Hematopoietic multipotent progenitor cell treated with erythropoietin and hydrocortisone succinate and interleukin-3 and kit ligand, for 4 days (in vitro differentiated cells): ENCODE measurements around the gene HOXA11.

Source experiments
- DNase-seq: peaks from one replicate; pipeline ENCODE4 v3.0.0-alpha.2; 2015

The HOXA11 gene

GRCh38 chr7:27205325-27206280, 20.6 kb upstream of the HOXA11 start:
- no peak for DNase-seq

GRCh38 chr7:27204851-27205322, 19.9 kb upstream of the HOXA11 start:
- no peak for DNase-seq

- DNase-seq: no peak
Measured at GRCh38 chr7:27203964-27204594, 19.0 kb upstream of the HOXA11 start.

- no peak for DNase-seq
Measured at GRCh38 chr7:27203365-27203953, 18.4 kb upstream of the HOXA11 start.

- no peak for DNase-seq
Measured at GRCh38 chr7:27202862-27203134, 17.8 kb upstream of the HOXA11 start.

GRCh38 chr7:27202018-27202861, 17.2 kb upstream of the HOXA11 start:
- no peak for DNase-seq

- no peak for DNase-seq
Measured at GRCh38 chr7:27201580-27202017, 16.6 kb upstream of the HOXA11 start.

GRCh38 chr7:27200761-27201579, 15.9 kb upstream of the HOXA11 start:
- DNase-seq: peak; percentile 61

GRCh38 chr7:27199849-27200760, 15.1 kb upstream of the HOXA11 start, which contains the start of gene HOXA13:
Gene HOXA13 (minus strand): TSS chr7:27200091. CDS start chr7:27200077, 14 bp downstream.
- peak; percentile 63 for DNase-seq

- no peak for DNase-seq
Measured at GRCh38 chr7:27198871-27199801, 14.1 kb upstream of the HOXA11 start.

GRCh38 chr7:27198138-27198841, 13.3 kb upstream of the HOXA11 start:
- no peak for DNase-seq

GRCh38 chr7:27197137-27198042, 12.4 kb upstream of the HOXA11 start:
- no peak for DNase-seq

GRCh38 chr7:27196287-27196767, 11.3 kb upstream of the HOXA11 start:
- DNase-seq: peak; percentile 91

- DNase-seq: no peak
Measured at GRCh38 chr7:27194686-27195379, 9.8 kb upstream of the HOXA11 start.

- DNase-seq: no peak
Measured at GRCh38 chr7:27194002-27194352, 8.9 kb upstream of the HOXA11 start.

- no peak for DNase-seq
Measured at GRCh38 chr7:27193335-27194001, 8.4 kb upstream of the HOXA11 start.
